HL-60 (cell line): ENCODE measurements around the gene NR2F2.

Experiments
- DNase-seq, 2 experiments: peaks; one replicate each; pipeline ENCODE4 v3.0.0-alpha.2; 2010 to 2020; ENCODE audit warnings: low read depth in 1 of 2, low spot score in 1 of 2
- H3K27ac ChIP-seq: fragments of 250-450 bp; sonication (Bioruptor Pico); replicated peaks from 2 replicates; pipeline ENCODE4 v1.5.1; 2020; ENCODE audit warnings: mild to moderate bottlenecking, moderate library complexity
- H3K27me3 ChIP-seq: fragments of 250-450 bp; sonication (Bioruptor Pico); 2 replicates; pipeline ENCODE4 v1.5.1; 2021; ENCODE audit warnings: mild to moderate bottlenecking, moderate library complexity; ENCODE audit not compliant: insufficient read depth, poor library complexity, severe bottlenecking
- H3K4me3 ChIP-seq: replicated peaks from 2 replicates; pipeline ENCODE4 v1.5.1; 2011; ENCODE audit warnings: mild to moderate bottlenecking, control low read depth, low read length; ENCODE audit not compliant: insufficient read depth
- CTCF ChIP-seq: IDR thresholded peaks from one replicate; pipeline ENCODE4 v1.5.1; 2011; ENCODE audit warnings: low read length, control low read depth, inconsistent platforms; ENCODE audit not compliant: insufficient read depth
- GABPA ChIP-seq: IDR thresholded peaks from 2 replicates; pipeline ENCODE4 v1.6.1; 2012; ENCODE audit warnings: low read depth
- POLR2AphosphoS5 ChIP-seq: IDR thresholded peaks from 2 replicates; pipeline ENCODE4 v1.6.1; 2012; ENCODE audit warnings: low read depth
- REST ChIP-seq: IDR thresholded peaks from 2 replicates; pipeline ENCODE4 v1.6.1; 2012; ENCODE audit warnings: low read depth; ENCODE audit not compliant: insufficient replicate concordance
- SPI1 ChIP-seq: IDR thresholded peaks from 2 replicates; pipeline ENCODE4 v1.6.1; 2012; ENCODE audit warnings: low read depth, mild to moderate bottlenecking, borderline replicate concordance

The NR2F2 gene

GRCh38 chr15:96328877-96329195 is 1.7 kb upstream of the NR2F2 start:
- no peak for DNase-seq
- no peak overlapping the region for H3K27ac ChIP-seq
- TF ChIP-seq CTCF, result no peak
- TF ChIP-seq SPI1, result no peak
- TF ChIP-seq POLR2AphosphoS5, result no peak
- TF ChIP-seq GABPA, result no peak
- TF ChIP-seq REST, result no peak
- no peak overlapping the region for H3K4me3 ChIP-seq
- H3K27me3 ChIP-seq, result no peaks in the 10 kb centered on the region

- H3K27me3 ChIP-seq, result no peaks in the 10 kb centered on the region
Measured at GRCh38 chr15:96329403-96329981, 1.0 kb upstream of the NR2F2 start.

GRCh38 chr15:96330064-96330449 is 443 bp upstream of the NR2F2 start:
- TF ChIP-seq REST (no peak), SPI1 (no peak)
- Histone ChIP-seq H3K27me3 (no peaks in the 10 kb centered on the region), H3K27ac (peak overlapping the region; percentile 71), H3K4me3 (peak overlapping the region; percentile 46)
- peak in 1 of 2 experiments; percentile 69 for DNase-seq

More at GRCh38 chr15:96329403-96329981, 1.0 kb upstream of the NR2F2 start:
- DNase-seq, result no peak
- H3K27ac ChIP-seq, result peak overlapping the region; percentile 71
- no peak for TF ChIP-seq POLR2AphosphoS5
- no peak for TF ChIP-seq REST
- TF ChIP-seq SPI1, result no peak
- TF ChIP-seq CTCF, result no peak
- TF ChIP-seq GABPA, result no peak
- peak overlapping the region; percentile 46 for H3K4me3 ChIP-seq
